Chondrocyte (in vitro differentiated cells): ENCODE data around the gene MAP7D2. TPM values are rescaled to one million over a fixed set of nuclear protein-coding genes. Genes with fewer than 3 reads are reported as not detected.
A peak's percentile ranks its signal among the peaks of the same experiment; 100 is the strongest.

Experiments used
- DNase-seq: peaks from one replicate; pipeline ENCODE4 v3.0.0; 2021; ENCODE audit warnings: mixed read lengths, low spot score
- H3K27ac Mint-ChIP-seq: one replicate; pipeline ENCODE4 v1.8.0; 2021; ENCODE audit warnings: mild to moderate bottlenecking, moderate library complexity, mixed read lengths; ENCODE audit not compliant: unreplicated experiment
- H3K27me3 Mint-ChIP-seq: 2 replicates; pipeline ENCODE4 v1.8.0; 2021; ENCODE audit warnings: low read depth, mixed read lengths
- H3K36me3 Mint-ChIP-seq: 2 replicates; pipeline ENCODE4 v1.8.0; 2021; ENCODE audit warnings: low read depth, mixed read lengths
- H3K4me1 Mint-ChIP-seq: 2 replicates; pipeline ENCODE4 v1.8.0; 2021; ENCODE audit warnings: low read depth, mild to moderate bottlenecking, mixed read lengths
- H3K4me3 Mint-ChIP-seq: one replicate; pipeline ENCODE4 v1.8.0; 2021; ENCODE audit warnings: mild to moderate bottlenecking, moderate library complexity, mixed read lengths; ENCODE audit not compliant: unreplicated experiment
- H3K9me3 Mint-ChIP-seq: 2 replicates; pipeline ENCODE4 v1.8.0; 2021; ENCODE audit warnings: low read depth, mixed read lengths
- total RNA-seq: library from RNA; stranded (reverse); gene quantifications from 3 replicates; pipeline ENCODE4 v1.2.1, GENCODE V29; 2021
- TF ChIP-seq, protein P1 (sequence below): fragments of 200-600 bp; sonication (generic); IDR thresholded peaks from 2 replicates; pipeline ENCODE4 v1.5.0; 2021; ENCODE audit warnings: antibody characterized with exemption, mild to moderate bottlenecking, moderate library complexity

Gene MAP7D2
- total RNA-seq, 1 donor from 2014 or later = 0.62 TPM

DNA sequence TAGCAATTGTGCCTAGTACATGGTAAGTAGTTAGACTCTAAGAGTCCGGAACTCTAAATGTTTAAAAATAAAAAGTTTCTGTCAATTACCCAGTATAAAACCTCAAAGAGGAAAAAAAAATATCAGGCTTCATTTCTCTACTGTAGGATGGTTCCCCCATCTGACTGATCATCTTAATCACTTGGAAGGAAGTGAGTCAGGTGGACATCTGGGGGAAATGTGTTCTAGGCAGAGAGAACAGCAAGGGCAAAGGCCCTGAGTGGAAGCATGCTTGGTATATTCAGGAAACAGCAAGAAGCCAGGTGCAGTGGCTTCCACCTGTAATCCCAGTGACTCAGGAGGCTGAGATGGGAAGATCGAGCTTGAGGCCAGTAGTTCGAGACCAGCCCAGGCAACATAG lies 27.8 kb upstream of the MAP7D2 start:
- Mint-ChIP-seq H3K4me3 (no peak overlapping the region), H3K36me3 (no peaks in the 10 kb centered on the region), H3K27me3 (no peaks in the 10 kb centered on the region), H3K4me1 (peaks cover 10% of the 10 kb centered on the region), H3K27ac (no peak overlapping the region), H3K9me3 (peaks cover 6% of the 10 kb centered on the region)
- TF ChIP-seq, protein P1, sequence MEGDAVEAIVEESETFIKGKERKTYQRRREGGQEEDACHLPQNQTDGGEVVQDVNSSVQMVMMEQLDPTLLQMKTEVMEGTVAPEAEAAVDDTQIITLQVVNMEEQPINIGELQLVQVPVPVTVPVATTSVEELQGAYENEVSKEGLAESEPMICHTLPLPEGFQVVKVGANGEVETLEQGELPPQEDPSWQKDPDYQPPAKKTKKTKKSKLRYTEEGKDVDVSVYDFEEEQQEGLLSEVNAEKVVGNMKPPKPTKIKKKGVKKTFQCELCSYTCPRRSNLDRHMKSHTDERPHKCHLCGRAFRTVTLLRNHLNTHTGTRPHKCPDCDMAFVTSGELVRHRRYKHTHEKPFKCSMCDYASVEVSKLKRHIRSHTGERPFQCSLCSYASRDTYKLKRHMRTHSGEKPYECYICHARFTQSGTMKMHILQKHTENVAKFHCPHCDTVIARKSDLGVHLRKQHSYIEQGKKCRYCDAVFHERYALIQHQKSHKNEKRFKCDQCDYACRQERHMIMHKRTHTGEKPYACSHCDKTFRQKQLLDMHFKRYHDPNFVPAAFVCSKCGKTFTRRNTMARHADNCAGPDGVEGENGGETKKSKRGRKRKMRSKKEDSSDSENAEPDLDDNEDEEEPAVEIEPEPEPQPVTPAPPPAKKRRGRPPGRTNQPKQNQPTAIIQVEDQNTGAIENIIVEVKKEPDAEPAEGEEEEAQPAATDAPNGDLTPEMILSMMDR = no peak
- DNase-seq = no peak

DNA sequence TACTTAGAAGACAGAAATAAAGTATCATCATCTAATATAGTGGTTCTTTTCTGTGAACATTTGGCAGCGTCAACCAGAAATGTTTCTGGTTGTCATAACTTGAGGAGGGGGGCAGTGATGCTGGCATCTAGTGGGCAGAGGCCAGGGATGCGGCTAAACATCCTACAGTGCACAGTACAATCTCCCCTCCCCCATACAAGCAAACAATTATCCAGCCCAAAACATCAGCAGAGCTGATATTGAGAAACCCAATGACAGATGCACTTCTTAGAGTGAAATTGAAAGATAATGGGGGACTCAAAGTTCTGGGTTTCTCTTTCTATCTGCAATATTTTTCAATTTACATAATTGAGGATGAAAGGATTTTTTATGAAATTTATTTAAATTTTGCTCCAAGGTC lies 26.9 kb upstream of the MAP7D2 start:
- TF ChIP-seq, protein P1 = no peak
- Mint-ChIP-seq H3K9me3 (peaks cover 3% of the 10 kb centered on the region), H3K4me1 (peaks cover 18% of the 10 kb centered on the region), H3K27me3 (no peaks in the 10 kb centered on the region), H3K4me3 (no peak overlapping the region), H3K36me3 (no peaks in the 10 kb centered on the region), H3K27ac (no peak overlapping the region)
- DNase-seq = no peak

DNA sequence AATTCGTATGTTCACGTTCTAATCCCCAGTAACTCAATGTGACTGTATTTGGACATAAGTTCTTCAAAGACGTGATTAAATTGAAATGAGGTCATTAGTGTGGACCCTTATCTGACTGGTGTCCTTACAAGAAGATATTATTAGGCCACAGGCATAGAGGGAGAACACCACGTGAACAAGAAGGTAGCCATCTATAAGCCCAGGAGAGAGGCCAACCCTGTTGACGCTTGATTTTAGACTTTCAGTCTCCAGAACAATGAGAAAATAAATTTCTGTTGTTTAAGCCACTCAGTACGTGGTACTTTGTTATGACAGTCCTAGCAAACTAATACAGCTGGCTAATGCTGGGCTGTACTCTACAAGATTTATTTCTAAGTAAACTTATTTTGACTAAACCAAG lies 26.4 kb upstream of the MAP7D2 start:
- TF ChIP-seq, protein P1 = no peak
- Mint-ChIP-seq H3K4me3 (peak overlapping the region; percentile 42), H3K9me3 (peaks cover under 1% of the 10 kb centered on the region), H3K27ac (no peak overlapping the region), H3K4me1 (peaks cover 18% of the 10 kb centered on the region), H3K27me3 (no peaks in the 10 kb centered on the region), H3K36me3 (no peaks in the 10 kb centered on the region)
- DNase-seq = no peak

DNA sequence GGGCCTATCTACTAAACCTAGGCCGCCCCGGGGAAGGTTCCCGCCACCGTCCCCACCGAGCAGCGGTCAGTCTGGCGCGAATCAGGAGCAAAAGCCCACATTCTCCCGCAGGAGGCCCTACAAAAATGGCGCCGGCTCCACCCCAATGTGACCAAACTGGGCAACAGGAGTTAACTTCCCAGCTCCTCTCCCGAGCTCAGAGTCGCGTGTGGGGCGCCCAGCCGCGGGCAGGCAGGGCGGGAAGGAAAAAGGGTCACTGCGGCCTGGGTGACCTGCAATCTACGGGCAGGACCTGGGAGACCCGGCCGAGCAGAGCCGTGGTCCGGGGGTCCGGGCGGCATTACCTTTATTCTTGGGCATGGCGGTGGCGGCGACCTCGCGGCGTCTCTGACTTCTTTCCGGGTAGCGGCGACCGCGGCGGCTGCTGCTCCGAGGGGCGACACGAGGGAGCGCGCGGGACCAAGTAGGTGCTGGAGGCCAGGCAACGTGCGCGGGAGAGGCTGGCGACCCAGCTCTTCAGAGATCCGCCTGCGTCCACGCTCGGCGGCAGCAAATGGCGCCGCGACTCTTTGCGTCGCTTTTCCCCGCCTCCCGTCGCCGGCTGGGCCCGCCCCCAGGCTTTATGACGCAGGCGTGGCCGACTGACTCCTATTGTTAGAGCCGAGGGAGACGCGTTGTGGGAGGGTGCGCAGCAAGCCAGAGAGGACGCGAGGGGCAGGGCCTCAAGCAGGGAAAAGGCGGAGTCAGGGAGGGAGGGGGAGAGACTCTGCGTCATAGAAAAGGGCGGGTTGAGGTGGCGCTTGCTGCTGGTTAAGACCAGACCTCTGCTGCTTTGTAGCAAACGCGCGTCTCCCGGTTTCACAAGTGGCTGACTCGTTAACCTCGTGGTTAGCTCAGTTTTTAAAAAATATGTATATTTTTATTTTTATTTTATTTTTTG lies 24.8 kb upstream of the MAP7D2 start, which contains the start of gene EIF1AX:
Gene EIF1AX, minus strand, starts transcription at position 558 of the 940 bp plus-strand sequence. Its CDS starts 198 bp downstream, at position 360.
- peak; percentile 97 for DNase-seq
- Mint-ChIP-seq H3K36me3 (no peaks in the 10 kb centered on the region), H3K4me3 (peak within 1 kb of the TSS; percentile 84), H3K27ac (peak within 1 kb of the TSS; percentile 92), H3K9me3 (no peaks in the 10 kb centered on the region), H3K27me3 (no peaks in the 10 kb centered on the region), H3K4me1 (peaks cover 18% of the 10 kb centered on the region)
- TF ChIP-seq, protein P1 = no peak

DNA sequence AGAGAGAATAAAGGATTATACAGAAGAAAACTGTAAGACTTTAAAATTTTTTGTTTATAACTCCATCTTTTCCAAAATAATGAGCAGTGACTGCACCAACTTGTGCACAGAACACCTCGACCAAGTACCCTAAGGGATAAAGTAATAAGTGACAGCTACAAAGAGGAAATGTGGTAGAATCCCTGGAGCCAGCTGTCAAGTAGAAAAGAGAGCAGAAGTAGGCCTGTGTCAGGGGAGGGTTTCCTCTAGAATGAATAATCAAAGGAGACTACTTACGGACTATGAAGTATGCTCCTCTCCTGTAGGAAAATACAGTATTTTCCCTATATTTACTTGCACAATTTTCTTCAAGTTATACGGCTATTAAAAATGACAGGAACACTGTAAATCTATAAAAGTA lies 23.7 kb upstream of the MAP7D2 start:
- DNase-seq = no peak
- Mint-ChIP-seq H3K9me3 (no peaks in the 10 kb centered on the region), H3K36me3 (peaks cover 3% of the 10 kb centered on the region), H3K4me3 (peak overlapping the region; percentile 84), H3K4me1 (peaks cover 18% of the 10 kb centered on the region), H3K27ac (peak overlapping the region; percentile 67), H3K27me3 (no peaks in the 10 kb centered on the region)
- TF ChIP-seq, protein P1 = no peak
